Prostate gland (tissue), 2 donors: ENCODE results near the gene AKAP8. TPM values are rescaled to one million over a fixed set of nuclear protein-coding genes. Genes with fewer than 3 reads are reported as not detected.
"Not testable (repeated sequence)": the region's sequence is repeated elsewhere in the genome, so short reads cannot be mapped to it uniquely, and the experiment has no call there.

Experiments
- DNase-seq: peaks from one replicate; pipeline ENCODE4 v3.0.0-alpha.2; 2019; ENCODE audit warnings: low spot score
- H3K27ac ChIP-seq, 2 donors: fragments of 200-600 bp; sonication (generic); 2 replicates each; pipeline ENCODE4 v1.5.1; 2017 to 2019
- H3K27me3 ChIP-seq: fragments of 200-600 bp; sonication (generic); replicated peaks from 2 replicates; pipeline ENCODE4 v1.5.1; 2019; ENCODE audit not compliant: insufficient read depth
- H3K36me3 ChIP-seq, 2 donors: fragments of 200-600 bp; sonication (generic); 1 replicate in 1 of 2; 2 replicates in 1 of 2; pipeline versions ENCODE4 v1.5.1 to v1.8.1; 2017 to 2019
- H3K4me1 ChIP-seq: fragments of 200-600 bp; sonication (generic); replicated peaks from 2 replicates; pipeline ENCODE4 v1.5.1; 2019
- H3K4me3 ChIP-seq, 2 donors: fragments of 200-600 bp; sonication (generic); 2 replicates each; pipeline ENCODE4 v1.5.1; 2017 to 2019
- H3K9me3 ChIP-seq: fragments of 200-600 bp; sonication (generic); 2 replicates; pipeline ENCODE4 v1.5.1; 2017
- POLR2A ChIP-seq: fragments of 450-650 bp; IDR thresholded peaks from one replicate; pipeline ENCODE4 v1.6.1; 2016; ENCODE audit warnings: antibody characterized with exemption, mild to moderate bottlenecking
- POLR2AphosphoS5 ChIP-seq: sonication (generic); formaldehyde crosslinking; IDR thresholded peaks from one replicate; pipeline ENCODE4 v1.6.1; 2017; ENCODE audit warnings: antibody characterized with exemption
- WGBS: methylation state at CpG from one replicate; pipeline ENCODE4 v1.1.5; 2018; 5-methylcytosine and 5-hydroxymethylcytosine counted together
- intact Hi-C: fragments of 100-400 bp; cut with DNase I; formaldehyde crosslinking; loops from one replicate; pipeline ENCODE4 v1.14.2; 2022
- total RNA-seq, 2 donors: library from RNA; depleted of rRNA; stranded (reverse); fragments of >200 nt; gene quantifications; one replicate each; pipeline ENCODE4 v1.1.0, GENCODE V29; 2016
- TF ChIP-seq, protein P1 (sequence below), 4 experiments: fragments of 200-600 bp in 2 of 4; fragments of 450-650 bp in 2 of 4; sonication (generic) in 2 of 4; IDR thresholded peaks; 1 replicate in 3 of 4; 2 replicates in 1 of 4; pipeline ENCODE4 v1.5.1; 2016 to 2019; ENCODE audit warnings: antibody characterized with exemption in 4 of 4, mild to moderate bottlenecking in 2 of 4, moderate library complexity in 2 of 4

The AKAP8 gene
- total RNA-seq, 2 donors from 2014 or later: 30.3 to 34.2 TPM

DNA sequence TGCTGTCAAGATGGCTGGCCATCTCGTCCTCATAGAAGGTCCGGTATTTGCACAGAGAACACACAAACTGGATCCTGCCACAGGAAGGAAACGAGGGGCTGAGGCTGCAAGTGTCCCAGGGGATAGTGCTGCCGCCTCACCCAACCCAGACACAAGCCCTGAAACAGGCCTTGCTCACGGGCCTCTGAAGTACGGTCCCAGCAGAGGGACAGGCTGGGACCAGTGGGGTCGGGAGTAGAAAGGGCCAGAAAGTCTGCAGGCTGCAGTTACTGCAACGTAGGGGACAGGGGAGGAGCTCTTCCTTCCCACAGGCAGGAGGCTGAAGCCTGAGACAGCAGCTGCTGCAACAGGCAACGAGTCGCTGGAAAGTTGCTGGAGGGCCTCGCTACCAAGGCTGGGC, 18.2 kb upstream of the AKAP8 start:
- WGBS: 84% methylated on average over 11 of the region's 11 CpGs

DNA sequence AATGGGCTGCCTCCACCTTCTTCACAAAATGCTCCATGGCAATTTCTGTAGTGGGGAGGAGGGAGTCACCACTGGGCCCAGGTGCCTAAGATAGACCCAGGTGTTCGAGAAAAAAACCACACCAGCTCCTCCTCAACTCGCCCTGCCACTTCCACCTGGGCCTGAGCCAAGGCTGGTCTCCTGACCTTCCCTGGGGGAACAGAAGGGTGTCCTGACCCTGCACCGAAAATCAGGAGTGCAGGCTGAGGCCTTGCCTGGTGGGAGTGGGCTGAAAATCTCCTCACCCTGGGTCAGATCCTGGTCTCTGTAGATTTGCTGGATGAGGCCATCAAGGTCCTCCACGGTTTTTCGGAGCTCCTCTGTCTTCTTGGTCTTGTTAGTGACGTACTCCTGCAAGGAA, 17.6 kb upstream of the AKAP8 start:
- WGBS: 90% methylated on average over 6 of the region's 6 CpGs
- intact Hi-C loops: no loop called here
- Histone ChIP-seq H3K27me3 (no peaks in the 10 kb centered on the region), H3K27ac (no peak overlapping the region), H3K4me3 (no peak overlapping the region), H3K9me3 (no peaks in the 10 kb centered on the region), H3K36me3 (peaks cover 15 to 43% of the 10 kb centered on the region in 2 donors), H3K4me1 (no peaks in the 10 kb centered on the region)
- no peak for DNase-seq
- no peak for TF ChIP-seq POLR2A
- TF ChIP-seq, protein P1, sequence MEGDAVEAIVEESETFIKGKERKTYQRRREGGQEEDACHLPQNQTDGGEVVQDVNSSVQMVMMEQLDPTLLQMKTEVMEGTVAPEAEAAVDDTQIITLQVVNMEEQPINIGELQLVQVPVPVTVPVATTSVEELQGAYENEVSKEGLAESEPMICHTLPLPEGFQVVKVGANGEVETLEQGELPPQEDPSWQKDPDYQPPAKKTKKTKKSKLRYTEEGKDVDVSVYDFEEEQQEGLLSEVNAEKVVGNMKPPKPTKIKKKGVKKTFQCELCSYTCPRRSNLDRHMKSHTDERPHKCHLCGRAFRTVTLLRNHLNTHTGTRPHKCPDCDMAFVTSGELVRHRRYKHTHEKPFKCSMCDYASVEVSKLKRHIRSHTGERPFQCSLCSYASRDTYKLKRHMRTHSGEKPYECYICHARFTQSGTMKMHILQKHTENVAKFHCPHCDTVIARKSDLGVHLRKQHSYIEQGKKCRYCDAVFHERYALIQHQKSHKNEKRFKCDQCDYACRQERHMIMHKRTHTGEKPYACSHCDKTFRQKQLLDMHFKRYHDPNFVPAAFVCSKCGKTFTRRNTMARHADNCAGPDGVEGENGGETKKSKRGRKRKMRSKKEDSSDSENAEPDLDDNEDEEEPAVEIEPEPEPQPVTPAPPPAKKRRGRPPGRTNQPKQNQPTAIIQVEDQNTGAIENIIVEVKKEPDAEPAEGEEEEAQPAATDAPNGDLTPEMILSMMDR (IDR thresholded peaks at IDR 0.05): no peak
- no peak for TF ChIP-seq POLR2AphosphoS5

More for the DNA sequence above, 18.2 kb upstream of the AKAP8 start:
- Histone ChIP-seq H3K4me1 (no peaks in the 10 kb centered on the region), H3K9me3 (no peaks in the 10 kb centered on the region), H3K36me3 (peaks cover 13 to 43% of the 10 kb centered on the region in 2 donors), H3K27ac (no peak overlapping the region), H3K4me3 (no peak overlapping the region), H3K27me3 (no peaks in the 10 kb centered on the region)
- TF ChIP-seq, protein P1 (IDR thresholded peaks at IDR 0.05): no peak
- TF ChIP-seq POLR2AphosphoS5 (no peak), POLR2A (no peak)
- intact Hi-C loops: no loop called here
- no peak for DNase-seq

DNA sequence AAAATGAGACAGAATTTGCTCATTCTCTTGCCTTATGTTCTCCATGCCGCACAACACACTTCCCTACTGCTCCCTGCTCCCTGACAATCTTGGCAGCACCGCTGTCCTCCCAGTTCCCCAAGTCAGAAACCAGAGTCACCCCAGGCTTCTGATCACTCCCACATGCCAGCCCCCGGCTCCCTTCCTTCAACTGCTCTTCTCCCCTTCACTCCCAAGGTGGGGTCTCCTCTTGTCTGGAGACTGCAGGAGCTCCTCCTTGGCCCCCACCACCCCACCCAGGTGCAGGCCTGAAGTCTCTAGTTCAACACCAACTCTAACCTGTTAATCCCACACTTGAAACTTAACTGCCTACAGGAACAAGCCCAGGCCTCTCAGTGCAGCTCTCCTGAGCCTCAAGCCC, 16.8 kb upstream of the AKAP8 start:
- DNase-seq: no peak
- Histone ChIP-seq H3K9me3 (no peaks in the 10 kb centered on the region), H3K4me3 (no peak overlapping the region), H3K4me1 (no peaks in the 10 kb centered on the region), H3K27me3 (no peaks in the 10 kb centered on the region), H3K36me3 (peaks cover 18 to 43% of the 10 kb centered on the region in 2 donors), H3K27ac (no peak overlapping the region)
- intact Hi-C loops: no loop called here
- WGBS: 95% methylated on average over 3 of the region's 3 CpGs
- TF ChIP-seq POLR2AphosphoS5: no peak
- TF ChIP-seq, protein P1 (IDR thresholded peaks at IDR 0.05): no peak
- no peak for TF ChIP-seq POLR2A

DNA sequence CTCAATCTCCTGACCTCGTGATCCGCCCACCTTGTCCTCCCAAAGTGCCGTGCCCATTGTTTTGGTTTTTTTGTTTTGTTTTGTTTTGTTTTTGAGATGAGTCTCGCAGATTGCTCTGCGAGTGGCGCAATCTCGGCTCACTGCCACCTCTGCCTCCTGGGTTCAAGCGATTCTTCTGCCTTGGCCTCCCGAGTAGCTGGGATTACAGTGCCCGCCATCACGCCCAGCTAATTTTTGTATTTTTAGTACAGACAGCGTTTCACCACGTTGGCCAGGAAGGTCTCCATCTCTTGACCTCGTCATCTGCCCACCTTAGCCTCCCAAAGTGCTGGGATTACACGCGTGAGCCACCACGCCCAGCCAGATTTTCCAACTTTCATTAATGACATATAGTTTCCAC, 15.7 kb upstream of the AKAP8 start:
- H3K9me3 ChIP-seq, intact Hi-C loops, H3K27me3 ChIP-seq, DNase-seq, H3K4me3 ChIP-seq, H3K27ac ChIP-seq, H3K4me1 ChIP-seq: not testable (repeated sequence)
- peaks cover 14 to 38% of the 10 kb centered on the region in 2 donors for H3K36me3 ChIP-seq
- WGBS: 86% methylated on average over 17 of the region's 17 CpGs

- TF ChIP-seq POLR2A (no peak), POLR2AphosphoS5 (no peak)
- TF ChIP-seq, protein P1 (IDR thresholded peaks at IDR 0.05): no peak
- no peak overlapping the region for H3K4me3 ChIP-seq
- peaks cover 14 to 32% of the 10 kb centered on the region in 2 donors for H3K36me3 ChIP-seq
- no peaks in the 10 kb centered on the region for H3K4me1 ChIP-seq
- intact Hi-C loops: no loop called here
- H3K9me3 ChIP-seq: no peaks in the 10 kb centered on the region
- no peaks in the 10 kb centered on the region for H3K27me3 ChIP-seq
- no peak overlapping the region for H3K27ac ChIP-seq
- WGBS: 91% methylated on average over 5 of the region's 5 CpGs
- no peak for DNase-seq
These were observed 14.8 kb upstream of the AKAP8 start for GRCh38 chr19:15394426-15394825.
